HepG2 (cell line): ENCODE data around the gene INSIG1.

Source experiments
- PBX3 ChIP-seq: sonication (generic); formaldehyde crosslinking; IDR thresholded peaks from 2 replicates; pipeline ENCODE4 v1.8.1; 2023; ENCODE audit warnings: missing genetic modification reagents, inconsistent platforms, borderline replicate concordance
- REST ChIP-seq, 2 experiments: IDR thresholded peaks; 2 replicates each; pipeline ENCODE4 v1.6.1; 2011 to 2012; ENCODE audit warnings: low read length in 2 of 2, borderline replicate concordance in 1 of 2, low read depth in 1 of 2, mild to moderate bottlenecking in 1 of 2, moderate library complexity in 1 of 2
- SKI ChIP-seq: fragments of 450-650 bp; IDR thresholded peaks from one replicate; pipeline ENCODE4 v1.6.1; 2018; ENCODE audit warnings: mild to moderate bottlenecking; ENCODE audit not compliant: partially characterized antibody
- ZNF274 ChIP-seq: sonication (generic); formaldehyde crosslinking; IDR thresholded peaks from 2 replicates; pipeline ENCODE4 v1.5.1; 2020; ENCODE audit warnings: mild to moderate bottlenecking, missing genetic modification reagents

- no peak for TF ChIP-seq REST (IDR thresholded peaks at IDR 0.05; ENCODE audit: borderline replicate concordance in 1 of 2, low read depth in 1 of 2, low read length in 2 of 2)
- no peak for TF ChIP-seq SKI
- no peak for TF ChIP-seq ZNF274 (CRISPR knock-in tag)
- TF ChIP-seq PBX3 (CRISPR knock-in tag) = no peak
Measured at GRCh38 chr7:155340071-155340531, 42.4 kb downstream of the INSIG1 start.
